Measurements from ENCODE around the gene ST3GAL6. TPM values are rescaled to one million over a fixed set of nuclear protein-coding genes. Genes with fewer than 3 reads are reported as not detected.

Gene ST3GAL6
- total RNA-seq, 1 experiment from 2014 or later = 6.6 TPM

GRCh38 chr3:98750276-98750919, 12.7 kb upstream of the ST3GAL6 start:
- Histone ChIP-seq H3K4me3 (ENCODE audit: insufficient read depth, low read depth, low read length) (no peak overlapping the region), H3K36me3 (replicated peaks; ENCODE audit: control insufficient read depth, insufficient read depth, low read length) (no peaks in the 10 kb centered on the region), H3K27me3 (ENCODE audit: control insufficient read depth, insufficient read depth, low read length) (no peaks in the 10 kb centered on the region)
- no peak for DNase-seq

GRCh38 chr3:98754483-98754882, 8.7 kb upstream of the ST3GAL6 start:
- Histone ChIP-seq H3K27me3 (ENCODE audit: control insufficient read depth, insufficient read depth, low read length) (no peaks in the 10 kb centered on the region), H3K36me3 (replicated peaks; ENCODE audit: control insufficient read depth, insufficient read depth, low read length) (no peaks in the 10 kb centered on the region), H3K4me3 (ENCODE audit: insufficient read depth, low read depth, low read length) (no peak overlapping the region)
- no peak for DNase-seq

GRCh38 chr3:98755601-98756000, 7.5 kb upstream of the ST3GAL6 start:
- Histone ChIP-seq H3K36me3 (replicated peaks; ENCODE audit: control insufficient read depth, insufficient read depth, low read length) (no peaks in the 10 kb centered on the region), H3K27me3 (ENCODE audit: control insufficient read depth, insufficient read depth, low read length) (no peaks in the 10 kb centered on the region), H3K4me3 (ENCODE audit: insufficient read depth, low read depth, low read length) (no peak overlapping the region)
- no peak for DNase-seq

- Histone ChIP-seq H3K36me3 (replicated peaks; ENCODE audit: control insufficient read depth, insufficient read depth, low read length) (no peaks in the 10 kb centered on the region), H3K4me3 (ENCODE audit: insufficient read depth, low read depth, low read length) (no peak overlapping the region), H3K27me3 (ENCODE audit: control insufficient read depth, insufficient read depth, low read length) (no peaks in the 10 kb centered on the region)
- no peak for DNase-seq
Measured at GRCh38 chr3:98759629-98760028, 3.5 kb upstream of the ST3GAL6 start.

GRCh38 chr3:98761643-98762229, 1.4 kb upstream of the ST3GAL6 start:
- no peak for DNase-seq
- H3K4me3 ChIP-seq (ENCODE audit: insufficient read depth, low read depth, low read length) = no peak overlapping the region
- H3K27me3 ChIP-seq (ENCODE audit: control insufficient read depth, insufficient read depth, low read length) = no peaks in the 10 kb centered on the region
- no peaks in the 10 kb centered on the region for H3K36me3 ChIP-seq (replicated peaks; ENCODE audit: control insufficient read depth, insufficient read depth, low read length)

GRCh38 chr3:98763819-98764418, 779 bp downstream of the ST3GAL6 start:
- Histone ChIP-seq H3K36me3 (replicated peaks; ENCODE audit: control insufficient read depth, insufficient read depth, low read length) (no peaks in the 10 kb centered on the region), H3K27me3 (ENCODE audit: control insufficient read depth, insufficient read depth, low read length) (no peaks in the 10 kb centered on the region)

GRCh38 chr3:98764472-98764884, 1.3 kb downstream of the ST3GAL6 start:
- no peak for DNase-seq
- Histone ChIP-seq H3K4me3 (ENCODE audit: insufficient read depth, low read depth, low read length) (no peak overlapping the region), H3K27me3 (ENCODE audit: control insufficient read depth, insufficient read depth, low read length) (no peaks in the 10 kb centered on the region)

More at GRCh38 chr3:98763819-98764418, 779 bp downstream of the ST3GAL6 start:
- H3K4me3 ChIP-seq (ENCODE audit: insufficient read depth, low read depth, low read length) = no peak overlapping the region
- no peak for DNase-seq

GRCh38 chr3:98765721-98766120, 2.6 kb downstream of the ST3GAL6 start:
- H3K27me3 ChIP-seq (ENCODE audit: control insufficient read depth, insufficient read depth, low read length) = no peaks in the 10 kb centered on the region

More at GRCh38 chr3:98764472-98764884, 1.3 kb downstream of the ST3GAL6 start:
- H3K36me3 ChIP-seq (replicated peaks; ENCODE audit: control insufficient read depth, insufficient read depth, low read length) = no peaks in the 10 kb centered on the region

GRCh38 chr3:98766924-98767323, 3.8 kb downstream of the ST3GAL6 start:
- no peak for DNase-seq
- Histone ChIP-seq H3K4me3 (ENCODE audit: insufficient read depth, low read depth, low read length) (no peak overlapping the region), H3K27me3 (ENCODE audit: control insufficient read depth, insufficient read depth, low read length) (no peaks in the 10 kb centered on the region), H3K36me3 (replicated peaks; ENCODE audit: control insufficient read depth, insufficient read depth, low read length) (no peaks in the 10 kb centered on the region)

More at GRCh38 chr3:98765721-98766120, 2.6 kb downstream of the ST3GAL6 start:
- Histone ChIP-seq H3K36me3 (replicated peaks; ENCODE audit: control insufficient read depth, insufficient read depth, low read length) (no peaks in the 10 kb centered on the region), H3K4me3 (ENCODE audit: insufficient read depth, low read depth, low read length) (no peak overlapping the region)
- DNase-seq = no peak

- Histone ChIP-seq H3K4me3 (ENCODE audit: insufficient read depth, low read depth, low read length) (no peak overlapping the region), H3K36me3 (replicated peaks; ENCODE audit: control insufficient read depth, insufficient read depth, low read length) (no peaks in the 10 kb centered on the region), H3K27me3 (ENCODE audit: control insufficient read depth, insufficient read depth, low read length) (no peaks in the 10 kb centered on the region)
- no peak for DNase-seq
Measured at GRCh38 chr3:98768961-98769360, 5.8 kb downstream of the ST3GAL6 start.

- DNase-seq = no peak
- H3K36me3 ChIP-seq (replicated peaks; ENCODE audit: control insufficient read depth, insufficient read depth, low read length) = no peaks in the 10 kb centered on the region
- no peaks in the 10 kb centered on the region for H3K27me3 ChIP-seq (ENCODE audit: control insufficient read depth, insufficient read depth, low read length)
- H3K4me3 ChIP-seq (ENCODE audit: insufficient read depth, low read depth, low read length) = no peak overlapping the region
Measured at GRCh38 chr3:98769448-98769847, 6.3 kb downstream of the ST3GAL6 start.

- Histone ChIP-seq H3K27me3 (ENCODE audit: control insufficient read depth, insufficient read depth, low read length) (no peaks in the 10 kb centered on the region), H3K4me3 (ENCODE audit: insufficient read depth, low read depth, low read length) (no peak overlapping the region), H3K36me3 (replicated peaks; ENCODE audit: control insufficient read depth, insufficient read depth, low read length) (no peaks in the 10 kb centered on the region)
- DNase-seq = no peak
Measured at GRCh38 chr3:98770261-98771039, 7.3 kb downstream of the ST3GAL6 start.

GRCh38 chr3:98772022-98772421, 8.9 kb downstream of the ST3GAL6 start:
- H3K27me3 ChIP-seq (ENCODE audit: control insufficient read depth, insufficient read depth, low read length) = no peaks in the 10 kb centered on the region
- no peaks in the 10 kb centered on the region for H3K36me3 ChIP-seq (replicated peaks; ENCODE audit: control insufficient read depth, insufficient read depth, low read length)
- DNase-seq = no peak
- no peak overlapping the region for H3K4me3 ChIP-seq (ENCODE audit: insufficient read depth, low read depth, low read length)

GRCh38 chr3:98775459-98776139, 12.5 kb downstream of the ST3GAL6 start:
- Histone ChIP-seq H3K27me3 (ENCODE audit: control insufficient read depth, insufficient read depth, low read length) (no peaks in the 10 kb centered on the region), H3K36me3 (replicated peaks; ENCODE audit: control insufficient read depth, insufficient read depth, low read length) (no peaks in the 10 kb centered on the region), H3K4me3 (ENCODE audit: insufficient read depth, low read depth, low read length) (no peak overlapping the region)
- DNase-seq = no peak
